Measurements from ENCODE around the gene ANO6. TPM values are rescaled to one million over a fixed set of nuclear protein-coding genes. Genes with fewer than 3 reads are reported as not detected.

ANO6 gene
- total and polyA plus RNA-seq, 8 donors: 4.0 to 34.0 (median 17.7) TPM

DNA sequence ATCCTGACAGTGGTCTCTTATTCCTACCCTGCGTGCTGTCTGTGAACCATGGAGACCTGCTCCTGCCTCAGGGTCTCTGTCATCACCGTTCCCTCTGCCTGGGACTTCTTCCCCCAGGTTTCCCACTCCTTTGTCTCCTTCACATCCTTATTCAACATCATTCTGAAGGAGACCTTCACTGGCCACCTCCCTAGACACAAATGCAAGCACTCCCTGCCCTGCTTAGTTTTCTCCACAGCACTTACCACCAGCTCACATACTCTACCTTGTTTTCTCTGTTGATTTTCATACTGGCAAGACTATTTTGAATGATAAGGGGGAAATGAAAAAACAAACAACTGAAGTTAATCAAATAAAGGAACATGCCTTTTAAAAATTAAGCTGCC is 192.8 kb downstream of the ANO6 start:
- no peaks in the 10 kb centered on the region for H3K27me3 ChIP-seq
- WGBS, 2 donors: 85 to 91% methylated on average over 2 of the region's 2 CpGs
- peaks cover 0 to 5% (median 4%) of the 10 kb centered on the region in 3 donors for H3K4me1 ChIP-seq
- FAIRE-seq: no peak
- no peaks in the 10 kb centered on the region for H3K9me3 ChIP-seq
- TF ChIP-seq, protein P1, sequence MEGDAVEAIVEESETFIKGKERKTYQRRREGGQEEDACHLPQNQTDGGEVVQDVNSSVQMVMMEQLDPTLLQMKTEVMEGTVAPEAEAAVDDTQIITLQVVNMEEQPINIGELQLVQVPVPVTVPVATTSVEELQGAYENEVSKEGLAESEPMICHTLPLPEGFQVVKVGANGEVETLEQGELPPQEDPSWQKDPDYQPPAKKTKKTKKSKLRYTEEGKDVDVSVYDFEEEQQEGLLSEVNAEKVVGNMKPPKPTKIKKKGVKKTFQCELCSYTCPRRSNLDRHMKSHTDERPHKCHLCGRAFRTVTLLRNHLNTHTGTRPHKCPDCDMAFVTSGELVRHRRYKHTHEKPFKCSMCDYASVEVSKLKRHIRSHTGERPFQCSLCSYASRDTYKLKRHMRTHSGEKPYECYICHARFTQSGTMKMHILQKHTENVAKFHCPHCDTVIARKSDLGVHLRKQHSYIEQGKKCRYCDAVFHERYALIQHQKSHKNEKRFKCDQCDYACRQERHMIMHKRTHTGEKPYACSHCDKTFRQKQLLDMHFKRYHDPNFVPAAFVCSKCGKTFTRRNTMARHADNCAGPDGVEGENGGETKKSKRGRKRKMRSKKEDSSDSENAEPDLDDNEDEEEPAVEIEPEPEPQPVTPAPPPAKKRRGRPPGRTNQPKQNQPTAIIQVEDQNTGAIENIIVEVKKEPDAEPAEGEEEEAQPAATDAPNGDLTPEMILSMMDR (IDR thresholded peaks at IDR 0.05): no peak
- H3K36me3 ChIP-seq: peaks cover 0 to 8% (median 0%) of the 10 kb centered on the region in 3 donors
- no peak overlapping the region for H3K4me3 ChIP-seq
- intact Hi-C loops (cut with DNase I): no loop called here
- DNase-seq: no peak
- no peak for ATAC-seq
- H3K27ac ChIP-seq: no peak overlapping the region

- WGBS, 2 donors: 90 to 94% methylated on average over 7 of the region's 7 CpGs
- no peak overlapping the region for H3K27ac ChIP-seq
- TF ChIP-seq, protein P1 (IDR thresholded peaks at IDR 0.05): no peak
- no peak overlapping the region for H3K4me3 ChIP-seq
- H3K36me3 ChIP-seq: peaks cover 0 to 8% (median 0%) of the 10 kb centered on the region in 3 donors
- no peak for DNase-seq
- FAIRE-seq: no peak
- no peak for ATAC-seq
- H3K27me3 ChIP-seq: no peaks in the 10 kb centered on the region
- peaks cover 0 to 5% (median 4%) of the 10 kb centered on the region in 3 donors for H3K4me1 ChIP-seq
- intact Hi-C loops (cut with DNase I): no loop called here
- no peaks in the 10 kb centered on the region for H3K9me3 ChIP-seq
Observed at GRCh38 chr12:45409966-45410365, 194.1 kb downstream of the ANO6 start.

DNA sequence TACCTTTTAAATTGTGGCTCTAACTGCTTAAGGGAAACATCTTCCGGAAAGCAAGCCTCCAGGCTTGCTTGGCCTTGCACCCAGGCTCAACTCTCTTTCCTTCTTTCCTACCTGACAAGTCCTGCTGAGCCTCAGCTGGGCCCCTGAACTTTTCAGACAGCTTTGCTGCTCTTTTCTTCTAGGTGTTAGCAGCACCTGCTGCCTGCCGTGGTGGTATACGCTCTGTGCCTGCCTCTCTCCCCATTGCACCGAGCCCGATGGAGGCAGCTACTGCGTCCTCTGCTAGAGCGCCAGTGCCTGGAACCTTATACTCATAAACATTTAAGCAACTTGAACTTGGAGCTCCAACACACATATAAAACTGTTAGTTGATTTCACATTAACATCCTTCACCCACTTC is 195.7 kb downstream of the ANO6 start:
- WGBS, 2 donors: 96 to 98% methylated on average over 7 of the region's 7 CpGs
- ATAC-seq: no peak

GRCh38 chr12:45415393-45415817 is 199.5 kb downstream of the ANO6 start:
- intact Hi-C loops (cut with DNase I): no loop called here
- H3K36me3 ChIP-seq: peaks cover 0 to 8% (median 0%) of the 10 kb centered on the region in 3 donors
- ATAC-seq (peak in 3 of 4 donors; percentile 19 to 86 (median 68)), DNase-seq (peak in 1 of 6 donors; percentile 19), FAIRE-seq (no peak)
- no peak overlapping the region for H3K27ac ChIP-seq
- TF ChIP-seq, protein P1 (IDR thresholded peaks at IDR 0.05): no peak
- H3K27me3 ChIP-seq: no peaks in the 10 kb centered on the region
- no peaks in the 10 kb centered on the region for H3K9me3 ChIP-seq
- no peak overlapping the region for H3K4me3 ChIP-seq
- no peaks in the 10 kb centered on the region for H3K4me1 ChIP-seq
- 88 to 91% methylated on average over 4 of the region's 4 CpGs for WGBS, 2 donors

More for the DNA sequence above, 195.7 kb downstream of the ANO6 start:
- no peak overlapping the region for H3K4me3 ChIP-seq
- no peak for FAIRE-seq
- no peak for DNase-seq
- peaks cover 0 to 8% (median 0%) of the 10 kb centered on the region in 3 donors for H3K36me3 ChIP-seq
- no peak overlapping the region for H3K27ac ChIP-seq
- no peaks in the 10 kb centered on the region for H3K9me3 ChIP-seq
- H3K27me3 ChIP-seq: no peaks in the 10 kb centered on the region
- H3K4me1 ChIP-seq: peaks cover 0 to 5% (median 4%) of the 10 kb centered on the region in 3 donors
- TF ChIP-seq, protein P1 (IDR thresholded peaks at IDR 0.05): no peak
- intact Hi-C loops (cut with DNase I): no loop called here

- TF ChIP-seq, protein P1 (IDR thresholded peaks at IDR 0.05): no peak
- no peak for FAIRE-seq
- H3K4me1 ChIP-seq: no peaks in the 10 kb centered on the region
- no peak overlapping the region for H3K27ac ChIP-seq
- H3K36me3 ChIP-seq: peaks cover 0 to 8% (median 0%) of the 10 kb centered on the region in 3 donors
- no peaks in the 10 kb centered on the region for H3K27me3 ChIP-seq
- ATAC-seq: no peak
- intact Hi-C loops (cut with DNase I): no loop called here
- DNase-seq: no peak
- H3K4me3 ChIP-seq: no peak overlapping the region
- 81 to 84% methylated on average over 2 of the region's 2 CpGs for WGBS, 2 donors
- H3K9me3 ChIP-seq: no peaks in the 10 kb centered on the region
Observed at GRCh38 chr12:45416126-45416525, 200.2 kb downstream of the ANO6 start.
